Uterus (tissue), 2 donors: ENCODE data around the gene GPATCH2.

Experiments used
- CTCF ChIP-seq, 4 experiments: fragments of 200-600 bp in 2 of 4; fragments of 450-650 bp in 2 of 4; sonication (generic) in 2 of 4; IDR thresholded peaks; one replicate each; pipeline ENCODE4 v1.5.1; 2016 to 2019; ENCODE audit warnings: antibody characterized with exemption in 4 of 4, mild to moderate bottlenecking in 2 of 4, moderate library complexity in 1 of 4
- POLR2A ChIP-seq, 2 donors: fragments of 450-650 bp; IDR thresholded peaks; one replicate each; pipeline ENCODE4 v1.6.1; 2016; ENCODE audit warnings: antibody characterized with exemption in 2 of 2, mild to moderate bottlenecking in 1 of 2, moderate library complexity in 1 of 2

DNA sequence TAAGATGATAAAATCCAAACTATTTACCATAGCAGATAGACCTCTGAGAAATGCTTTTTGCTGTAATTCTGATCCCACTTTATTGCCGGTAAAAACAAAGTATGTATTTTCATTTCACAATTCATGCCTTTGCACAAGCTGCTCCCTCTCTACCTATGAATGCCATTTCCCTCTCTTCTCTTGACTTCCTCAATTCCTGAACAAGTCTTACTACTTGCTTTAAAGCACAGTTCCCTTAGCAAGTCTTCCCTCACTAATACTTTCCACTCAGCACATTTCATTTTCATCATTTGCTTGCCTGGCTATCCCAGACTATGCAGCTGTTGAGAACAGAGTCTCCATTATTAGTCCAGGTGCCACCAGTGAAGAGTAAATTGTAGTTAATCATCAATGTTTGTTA is 13.8 kb downstream of the GPATCH2 start:
- TF ChIP-seq CTCF (IDR thresholded peaks at IDR 0.05) (no peak), POLR2A (IDR thresholded peaks at IDR 0.05) (no peak)
